Measurements from ENCODE around the gene RAP1GAP.

RAP1GAP gene

DNA sequence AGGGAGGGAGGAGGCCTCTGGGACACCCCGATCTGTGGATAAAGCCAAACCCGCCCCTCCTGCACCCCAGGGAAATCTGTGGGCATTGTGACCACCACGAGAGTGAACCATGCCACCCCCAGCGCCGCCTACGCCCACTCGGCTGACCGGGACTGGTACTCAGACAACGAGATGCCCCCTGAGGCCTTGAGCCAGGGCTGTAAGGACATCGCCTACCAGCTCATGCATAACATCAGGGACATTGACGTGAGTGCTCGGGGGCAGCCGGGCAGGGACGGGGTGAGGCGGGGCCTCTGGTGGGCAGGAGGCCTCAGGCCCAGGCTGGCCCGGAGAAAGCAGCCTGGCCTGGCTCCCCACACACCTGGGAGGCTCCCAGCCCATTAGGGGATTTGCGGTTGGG is 105.2 kb downstream of the RAP1GAP start:
- peaks cover 36% of the 10 kb centered on the region for H3K36me3 ChIP-seq (ENCODE audit: control insufficient read depth, insufficient read depth, low read length)
- H3K9me3 ChIP-seq (ENCODE audit: control insufficient read depth, insufficient read depth, low read length): no peaks in the 10 kb centered on the region
- no peak overlapping the region for H3K27ac ChIP-seq (ENCODE audit: low read depth, low read length)
- no peaks in the 10 kb centered on the region for H3K4me1 ChIP-seq (ENCODE audit: control insufficient read depth, insufficient read depth, low read length)
- no peaks in the 10 kb centered on the region for H3K27me3 ChIP-seq (ENCODE audit: control insufficient read depth, insufficient read depth, low read length)
- no peak overlapping the region for H3K9ac ChIP-seq (ENCODE audit: low read depth, low read length)
- no peak overlapping the region for H3K4me3 ChIP-seq (ENCODE audit: low read depth, low read length)

DNA sequence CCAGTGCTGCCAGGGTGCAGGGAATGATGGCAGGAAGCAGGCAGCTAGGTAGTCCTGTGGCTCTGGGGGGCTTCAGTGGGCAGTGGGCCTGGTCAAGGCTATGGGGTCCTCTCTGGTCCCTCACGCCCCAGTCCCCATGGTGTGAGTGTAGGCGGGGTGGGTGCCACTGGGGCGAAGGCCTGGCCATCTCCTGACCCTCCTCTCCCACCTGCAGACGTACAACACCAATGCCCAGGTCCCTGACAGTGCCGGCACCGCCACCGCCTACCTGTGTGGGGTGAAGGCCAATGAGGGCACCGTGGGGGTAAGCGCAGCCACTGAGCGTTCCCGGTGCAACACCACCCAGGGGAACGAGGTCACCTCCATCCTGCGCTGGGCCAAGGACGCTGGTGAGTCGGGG is 106.3 kb downstream of the RAP1GAP start:
- H3K9me3 ChIP-seq (ENCODE audit: control insufficient read depth, insufficient read depth, low read length): no peaks in the 10 kb centered on the region
- H3K36me3 ChIP-seq (ENCODE audit: control insufficient read depth, insufficient read depth, low read length): peaks cover 33% of the 10 kb centered on the region
- no peaks in the 10 kb centered on the region for H3K4me1 ChIP-seq (ENCODE audit: control insufficient read depth, insufficient read depth, low read length)
- no peaks in the 10 kb centered on the region for H3K27me3 ChIP-seq (ENCODE audit: control insufficient read depth, insufficient read depth, low read length)
- H3K4me3 ChIP-seq (ENCODE audit: low read depth, low read length): no peak overlapping the region
- H3K9ac ChIP-seq (ENCODE audit: low read depth, low read length): no peak overlapping the region
- H3K27ac ChIP-seq (ENCODE audit: low read depth, low read length): no peak overlapping the region

DNA sequence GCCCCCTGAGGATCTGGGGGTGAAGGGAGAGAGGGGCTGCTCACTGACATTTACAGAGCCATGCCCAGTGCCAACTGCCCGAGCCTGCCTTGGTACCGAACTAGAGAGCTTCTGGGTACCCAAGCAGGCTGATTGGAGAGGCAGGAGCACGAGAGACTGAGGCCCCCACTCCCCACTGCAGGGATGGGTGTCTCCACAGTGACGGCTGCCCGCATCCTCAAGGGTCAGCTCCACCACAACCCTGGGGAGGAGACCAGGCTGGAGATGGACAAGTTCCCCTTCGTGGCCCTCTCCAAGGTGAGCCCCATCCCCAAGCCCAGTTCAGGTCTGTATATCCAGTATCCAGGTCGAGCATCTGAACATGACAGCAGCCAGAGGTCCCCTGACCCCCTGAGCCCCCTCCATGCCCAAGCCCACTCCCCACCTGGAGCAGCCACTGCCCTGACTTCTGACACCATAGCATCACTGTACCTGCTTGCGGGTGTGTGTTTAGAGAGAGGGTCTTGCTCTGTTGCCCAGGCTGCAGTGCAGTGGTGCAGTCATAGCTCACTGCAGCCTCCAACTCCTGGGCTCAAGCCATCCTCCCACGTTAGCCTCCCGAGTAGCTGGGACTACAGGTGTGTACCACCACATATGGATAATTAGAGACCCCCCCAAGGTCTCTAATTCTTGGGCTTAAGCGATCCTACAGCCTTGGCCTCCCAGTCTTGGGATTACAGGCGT is 108.1 kb downstream of the RAP1GAP start:
- no peak overlapping the region for H3K4me3 ChIP-seq (ENCODE audit: low read depth, low read length)
- no peak overlapping the region for H3K27ac ChIP-seq (ENCODE audit: low read depth, low read length)
- no peaks in the 10 kb centered on the region for H3K4me1 ChIP-seq (ENCODE audit: control insufficient read depth, insufficient read depth, low read length)
- H3K36me3 ChIP-seq (ENCODE audit: control insufficient read depth, insufficient read depth, low read length): peaks cover 39% of the 10 kb centered on the region
- no peak overlapping the region for H3K9ac ChIP-seq (ENCODE audit: low read depth, low read length)
- H3K9me3 ChIP-seq (ENCODE audit: control insufficient read depth, insufficient read depth, low read length): no peaks in the 10 kb centered on the region
- no peaks in the 10 kb centered on the region for H3K27me3 ChIP-seq (ENCODE audit: control insufficient read depth, insufficient read depth, low read length)

DNA sequence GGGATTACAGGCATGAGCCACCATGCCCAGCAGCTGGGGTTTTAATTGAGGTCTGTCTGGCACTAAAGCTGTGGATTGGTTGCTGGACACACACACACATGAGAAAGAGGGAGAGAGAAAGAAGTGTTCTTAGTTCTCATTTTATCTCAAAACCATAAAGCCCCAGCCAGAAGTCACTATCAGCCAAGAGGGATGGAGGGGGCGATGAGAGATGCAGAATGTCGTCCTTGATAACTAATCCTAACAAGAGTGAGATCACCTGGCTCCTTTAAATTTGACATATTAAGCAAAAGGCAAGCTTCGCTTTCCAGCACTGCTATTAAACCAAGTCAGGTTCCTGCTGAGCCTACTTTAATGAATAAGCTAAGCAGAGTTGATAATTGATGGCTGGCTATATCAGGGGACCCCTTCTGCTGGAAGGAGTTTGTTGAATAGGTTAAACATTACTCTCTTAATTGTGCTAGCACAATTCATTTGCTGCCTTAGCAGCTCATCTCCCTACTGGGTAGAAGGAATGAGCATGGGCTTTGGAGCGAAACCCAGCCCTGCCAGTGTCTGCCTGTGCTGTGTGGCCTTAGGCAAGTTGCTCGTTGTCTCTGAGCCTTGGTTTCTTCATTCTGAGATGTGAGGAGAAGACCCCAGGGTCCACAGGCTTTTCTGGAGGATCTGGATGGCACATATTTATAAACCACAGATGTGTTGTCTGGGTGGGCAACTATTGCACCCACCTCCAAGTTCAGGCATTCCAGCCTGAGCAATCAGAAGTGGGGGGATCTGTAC is 109.2 kb downstream of the RAP1GAP start:
- Histone ChIP-seq H3K4me1 (ENCODE audit: control insufficient read depth, insufficient read depth, low read length) (no peaks in the 10 kb centered on the region), H3K36me3 (ENCODE audit: control insufficient read depth, insufficient read depth, low read length) (peaks cover 40% of the 10 kb centered on the region), H3K27me3 (ENCODE audit: control insufficient read depth, insufficient read depth, low read length) (no peaks in the 10 kb centered on the region), H3K4me3 (ENCODE audit: low read depth, low read length) (no peak overlapping the region), H3K9me3 (ENCODE audit: control insufficient read depth, insufficient read depth, low read length) (no peaks in the 10 kb centered on the region), H3K27ac (ENCODE audit: low read depth, low read length) (no peak overlapping the region), H3K9ac (ENCODE audit: low read depth, low read length) (no peak overlapping the region)

DNA sequence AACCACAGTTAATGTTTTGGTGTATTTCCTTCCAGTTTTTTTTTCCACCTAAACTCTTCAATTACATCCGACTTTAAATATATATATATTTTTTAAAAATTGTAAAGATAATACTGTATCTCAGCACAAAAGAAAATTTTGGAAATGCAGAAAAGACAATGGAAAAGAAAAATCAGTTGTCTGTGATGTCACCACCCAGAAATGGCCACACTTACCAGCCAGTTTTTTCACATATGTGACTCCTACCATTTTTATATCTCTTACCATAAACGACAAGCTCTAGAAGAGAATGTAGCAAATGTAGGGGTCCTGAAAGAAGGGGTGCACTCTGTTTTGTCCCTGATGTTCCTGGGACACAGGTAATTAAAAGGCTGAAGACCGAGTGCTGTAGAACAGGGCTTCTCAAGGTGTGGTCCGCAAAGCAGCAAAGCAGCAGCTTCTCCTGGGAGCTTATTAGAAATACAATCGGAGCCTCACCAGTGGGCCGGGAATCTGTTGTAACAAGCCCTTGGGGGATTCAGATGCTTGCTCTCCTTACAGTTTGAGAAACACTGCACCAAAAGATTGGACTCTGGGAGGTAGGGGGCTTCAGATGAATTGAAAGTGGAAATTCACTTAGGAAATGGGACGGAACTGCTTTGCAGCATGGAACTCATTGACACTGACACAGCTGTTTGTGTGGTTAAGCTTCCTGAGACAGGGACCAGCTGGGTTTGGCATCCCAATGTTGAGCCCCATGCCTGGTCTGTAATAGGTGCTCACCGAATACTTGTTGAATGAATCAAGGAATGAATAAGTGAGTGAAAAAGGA is 115.8 kb downstream of the RAP1GAP start:
- Histone ChIP-seq H3K27me3 (ENCODE audit: control insufficient read depth, insufficient read depth, low read length) (no peaks in the 10 kb centered on the region), H3K4me1 (ENCODE audit: control insufficient read depth, insufficient read depth, low read length) (peaks cover 15% of the 10 kb centered on the region; the same call in 1 of the 2 replicates), H3K4me3 (ENCODE audit: low read depth, low read length) (no peak overlapping the region), H3K36me3 (ENCODE audit: control insufficient read depth, insufficient read depth, low read length) (peaks cover 12% of the 10 kb centered on the region; the same call in 1 of the 2 replicates), H3K9me3 (ENCODE audit: control insufficient read depth, insufficient read depth, low read length) (no peaks in the 10 kb centered on the region), H3K27ac (ENCODE audit: low read depth, low read length) (peak overlapping the region; percentile 43), H3K9ac (ENCODE audit: low read depth, low read length) (no peak overlapping the region)

DNA sequence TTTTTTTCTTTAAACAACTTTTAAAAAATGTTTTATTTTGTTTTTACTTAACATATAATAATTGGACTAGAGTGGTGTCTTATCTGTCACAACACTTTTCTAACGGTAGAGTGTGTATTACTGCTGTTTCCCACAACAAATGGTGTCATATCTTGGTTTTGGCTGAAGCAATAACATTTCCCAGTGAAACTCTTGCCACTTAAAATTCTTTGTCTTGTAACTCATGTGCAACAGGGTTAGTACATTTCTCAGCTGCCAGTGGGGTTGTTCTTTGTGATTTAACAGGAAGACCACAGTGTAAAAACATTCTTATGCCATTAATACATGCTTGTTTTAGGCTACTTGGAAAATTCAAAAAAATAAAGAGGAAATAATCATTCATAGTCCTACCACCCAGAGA is 116.4 kb downstream of the RAP1GAP start:
- Histone ChIP-seq H3K36me3 (ENCODE audit: control insufficient read depth, insufficient read depth, low read length) (peaks cover 12% of the 10 kb centered on the region; the same call in 1 of the 2 replicates), H3K27ac (ENCODE audit: low read depth, low read length) (no peak overlapping the region), H3K27me3 (ENCODE audit: control insufficient read depth, insufficient read depth, low read length) (no peaks in the 10 kb centered on the region), H3K4me3 (ENCODE audit: low read depth, low read length) (no peak overlapping the region), H3K9me3 (ENCODE audit: control insufficient read depth, insufficient read depth, low read length) (no peaks in the 10 kb centered on the region), H3K4me1 (ENCODE audit: control insufficient read depth, insufficient read depth, low read length) (peaks cover 19% of the 10 kb centered on the region; the same call in 1 of the 2 replicates), H3K9ac (ENCODE audit: low read depth, low read length) (no peak overlapping the region)

DNA sequence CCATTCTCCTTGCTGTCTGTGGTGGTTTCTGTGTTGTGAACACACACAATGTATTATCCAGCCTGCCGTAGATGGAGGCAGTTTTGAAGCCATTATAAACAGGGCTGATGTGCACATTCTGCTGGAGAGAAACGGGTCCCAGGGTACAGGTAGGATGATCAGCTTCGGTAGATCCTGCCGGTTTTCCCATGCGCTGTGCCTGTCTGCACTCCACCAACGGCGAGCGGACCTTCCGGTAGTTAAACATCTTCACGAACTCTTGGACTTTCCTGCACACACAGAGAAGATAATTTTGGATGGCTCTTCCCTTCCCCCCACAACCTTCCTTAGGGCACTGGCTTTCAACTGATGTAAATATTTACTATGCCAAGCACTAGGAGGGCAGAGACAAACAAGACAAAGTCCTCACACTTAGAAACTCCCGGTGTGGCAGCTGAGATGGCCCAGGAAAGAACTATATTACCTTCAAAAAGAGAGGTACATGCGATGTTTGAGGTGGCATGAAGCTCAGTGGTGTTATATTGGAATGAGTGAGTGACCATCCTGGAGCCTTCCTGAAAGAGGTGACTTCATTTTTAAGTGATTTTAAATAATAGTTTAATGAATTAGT is 118.2 kb downstream of the RAP1GAP start:
- no peak overlapping the region for H3K4me3 ChIP-seq (ENCODE audit: low read depth, low read length)
- H3K27ac ChIP-seq (ENCODE audit: low read depth, low read length): no peak overlapping the region
- H3K36me3 ChIP-seq (ENCODE audit: control insufficient read depth, insufficient read depth, low read length): 0 out of 2 replicates have a peak, but pooled peaks cover under 1% of the 10 kb centered on the region
- no peaks in the 10 kb centered on the region for H3K27me3 ChIP-seq (ENCODE audit: control insufficient read depth, insufficient read depth, low read length)
- H3K4me1 ChIP-seq (ENCODE audit: control insufficient read depth, insufficient read depth, low read length): peaks cover 24% of the 10 kb centered on the region; the same call in 1 of the 2 replicates
- no peak overlapping the region for H3K9ac ChIP-seq (ENCODE audit: low read depth, low read length)
- no peaks in the 10 kb centered on the region for H3K9me3 ChIP-seq (ENCODE audit: control insufficient read depth, insufficient read depth, low read length)

DNA sequence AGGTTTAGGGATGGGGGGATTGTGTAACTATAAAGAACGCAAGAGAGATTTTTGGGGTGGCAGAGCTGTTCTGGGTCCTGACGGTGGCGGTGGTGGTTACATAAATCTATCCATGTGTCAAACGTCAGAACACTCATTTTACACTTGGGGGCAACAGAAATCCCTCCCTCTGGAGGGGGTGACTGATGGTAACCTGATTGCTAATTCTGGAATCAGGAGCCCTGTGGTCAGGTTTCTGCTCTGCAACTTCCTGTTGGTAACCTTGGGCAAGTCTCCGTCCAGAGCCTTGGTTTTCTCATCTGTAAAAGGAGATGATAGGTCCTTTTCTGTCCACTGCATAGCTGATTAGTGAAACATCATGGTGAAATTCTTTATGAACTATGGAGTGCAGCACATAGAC is 119.1 kb downstream of the RAP1GAP start:
- no peaks in the 10 kb centered on the region for H3K36me3 ChIP-seq (ENCODE audit: control insufficient read depth, insufficient read depth, low read length)
- H3K9me3 ChIP-seq (ENCODE audit: control insufficient read depth, insufficient read depth, low read length): no peaks in the 10 kb centered on the region
- peaks cover 24% of the 10 kb centered on the region; the same call in 1 of the 2 replicates for H3K4me1 ChIP-seq (ENCODE audit: control insufficient read depth, insufficient read depth, low read length)
- H3K27me3 ChIP-seq (ENCODE audit: control insufficient read depth, insufficient read depth, low read length): no peaks in the 10 kb centered on the region
- no peak overlapping the region for H3K4me3 ChIP-seq (ENCODE audit: low read depth, low read length)
- H3K27ac ChIP-seq (ENCODE audit: low read depth, low read length): no peak overlapping the region
- no peak overlapping the region for H3K9ac ChIP-seq (ENCODE audit: low read depth, low read length)

DNA sequence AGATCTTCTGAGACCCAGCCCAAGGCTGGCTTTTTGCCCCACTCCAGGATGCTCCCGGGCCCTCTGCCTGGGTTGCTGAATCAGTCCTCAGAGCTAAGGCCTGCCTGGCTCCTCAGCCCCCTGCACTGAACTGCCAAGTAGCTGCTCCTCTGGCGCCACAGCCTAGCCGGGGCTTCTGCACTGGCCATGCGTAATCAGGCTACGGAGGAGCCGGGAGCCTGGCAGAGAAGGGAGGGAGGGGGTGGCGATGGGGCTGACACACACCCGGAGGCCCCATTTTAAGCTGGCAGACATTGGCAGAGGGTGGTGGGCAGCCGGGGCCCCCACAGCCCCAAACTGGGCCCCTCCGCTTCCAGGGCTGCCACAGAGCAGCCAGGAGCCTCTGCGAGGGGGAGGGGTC is 121.3 kb downstream of the RAP1GAP start:
- Histone ChIP-seq H3K36me3 (ENCODE audit: control insufficient read depth, insufficient read depth, low read length) (no peaks in the 10 kb centered on the region), H3K27me3 (ENCODE audit: control insufficient read depth, insufficient read depth, low read length) (no peaks in the 10 kb centered on the region), H3K9me3 (ENCODE audit: control insufficient read depth, insufficient read depth, low read length) (no peaks in the 10 kb centered on the region), H3K4me1 (ENCODE audit: control insufficient read depth, insufficient read depth, low read length) (peaks cover 16% of the 10 kb centered on the region; the same call in 1 of the 2 replicates), H3K9ac (ENCODE audit: low read depth, low read length) (no peak overlapping the region), H3K27ac (ENCODE audit: low read depth, low read length) (no peak overlapping the region), H3K4me3 (ENCODE audit: low read depth, low read length) (no peak overlapping the region)

Data from HUES48 (cell line).